Stimulated activated naive CD4-positive, alpha-beta T cell (primary cell): ENCODE measurements around the gene OVOL3.
"Not testable (repeated sequence)": the region's sequence is repeated elsewhere in the genome, so short reads cannot be mapped to it uniquely, and the experiment has no call there.

Source experiments
- DNase-seq, 6 experiments: peaks; one replicate each; lab custom pipeline; 2025; lab: John Stamatoyannopoulos, UW

OVOL3 gene

GRCh38 chr19:36134867-36135266, 23.9 kb downstream of the OVOL3 start:
- DNase-seq, result not testable (repeated sequence)

- DNase-seq, result no peak
These were observed 26.2 kb downstream of the OVOL3 start for GRCh38 chr19:36136964-36137686.

- no peak for DNase-seq
These were observed 28.2 kb downstream of the OVOL3 start for GRCh38 chr19:36139120-36139472.

- peak; percentile 72 to 90 (median 86) for DNase-seq
These were observed 28.7 kb downstream of the OVOL3 start, which contains the start of gene CAPNS1 for GRCh38 chr19:36139473-36140303. TSS of gene CAPNS1 (plus strand) at chr19:36140066. CDS start at chr19:36141012, 946 bp downstream.

- peak in 4 of 6 experiments; percentile 30 to 75 (median 70) for DNase-seq
These were observed 29.5 kb downstream of the OVOL3 start for GRCh38 chr19:36140304-36141038.

- DNase-seq, result peak; percentile 85 to 94 (median 86)
These were observed 30.3 kb downstream of the OVOL3 start for GRCh38 chr19:36141039-36141927.

- no peak for DNase-seq
These were observed 31.1 kb downstream of the OVOL3 start for GRCh38 chr19:36142046-36142445.

- DNase-seq, result no peak
These were observed 31.6 kb downstream of the OVOL3 start for GRCh38 chr19:36142496-36142895.

- no peak for DNase-seq
These were observed 33.7 kb downstream of the OVOL3 start for GRCh38 chr19:36144624-36145023.

GRCh38 chr19:36149673-36150406, 38.9 kb downstream of the OVOL3 start:
- DNase-seq, result no peak

- no peak for DNase-seq
These were observed 39.6 kb downstream of the OVOL3 start for GRCh38 chr19:36150586-36150985.

GRCh38 chr19:36151144-36152018, 40.4 kb downstream of the OVOL3 start:
- no peak for DNase-seq

GRCh38 chr19:36152019-36152351, 41.0 kb downstream of the OVOL3 start:
- no peak for DNase-seq

- DNase-seq, result no peak
These were observed 41.6 kb downstream of the OVOL3 start, which contains the start of gene COX7A1 for GRCh38 chr19:36152352-36153091. TSS of gene COX7A1 (minus strand) at chr19:36152447. CDS start at chr19:36152407, 40 bp downstream.

GRCh38 chr19:36153126-36153525, 42.2 kb downstream of the OVOL3 start:
- no peak for DNase-seq

GRCh38 chr19:36160821-36161596, 50.1 kb downstream of the OVOL3 start:
- no peak for DNase-seq
